HepG2 (cell line): Measurements from ENCODE around the gene NOL4L. TPM values are rescaled to one million over a fixed set of nuclear protein-coding genes. Genes with fewer than 3 reads are reported as not detected.

Experiments
- HOXA9 ChIP-seq: sonication (generic); formaldehyde crosslinking; IDR thresholded peaks from 2 replicates; pipeline ENCODE4 v1.8.1; 2022; ENCODE audit warnings: missing genetic modification reagents, mild to moderate bottlenecking, moderate library complexity, borderline replicate concordance
- KDM2A ChIP-seq: sonication (generic); formaldehyde crosslinking; IDR thresholded peaks from 2 replicates; pipeline ENCODE4 v1.4.0; 2020; ENCODE audit warnings: low read depth, missing genetic modification reagents, borderline replicate concordance
- NFKBIZ ChIP-seq: IDR thresholded peaks from 2 replicates; pipeline ENCODE4 v1.6.1; 2018; ENCODE audit warnings: missing genetic modification reagents, missing compliant biosample characterization
- PAF1 ChIP-seq: IDR thresholded peaks from 2 replicates; pipeline ENCODE4 v1.6.1; 2016; ENCODE audit warnings: missing genetic modification reagents, missing compliant biosample characterization
- PHF21A ChIP-seq: sonication (generic); formaldehyde crosslinking; IDR thresholded peaks from 2 replicates; pipeline ENCODE4 v1.5.0; 2020; ENCODE audit warnings: mild to moderate bottlenecking, missing genetic modification reagents
- RELA ChIP-seq: sonication (generic); formaldehyde crosslinking; IDR thresholded peaks from 2 replicates; pipeline ENCODE4 v1.4.0; 2020; ENCODE audit warnings: missing genetic modification reagents
- SRSF1 ChIP-seq: fragments of 200-400 bp; formaldehyde crosslinking; optimal IDR thresholded peaks from 2 replicates; pipeline ENCODE3; 2017; ENCODE audit warnings: mild to moderate bottlenecking, low read depth, low read length, moderate library complexity
- YEATS2 ChIP-seq: sonication (generic); formaldehyde crosslinking; IDR thresholded peaks from 2 replicates; pipeline ENCODE4 v1.4.0; 2020; ENCODE audit warnings: missing genetic modification reagents, borderline replicate concordance
- ZNF350 ChIP-seq: sonication (generic); formaldehyde crosslinking; IDR thresholded peaks from 2 replicates; pipeline ENCODE4 v1.4.0; 2020; ENCODE audit warnings: mild to moderate bottlenecking, low read depth, missing genetic modification reagents, borderline replicate concordance
- ZNF383 ChIP-seq: sonication (generic); formaldehyde crosslinking; IDR thresholded peaks from 2 replicates; pipeline ENCODE4 v1.4.0; 2020; ENCODE audit warnings: missing genetic modification reagents, mild to moderate bottlenecking, borderline replicate concordance
- ZNF431 ChIP-seq: sonication (generic); formaldehyde crosslinking; IDR thresholded peaks from 2 replicates; pipeline ENCODE4 v1.9.0; 2022; ENCODE audit warnings: missing genetic modification reagents, low read depth, mild to moderate bottlenecking, borderline replicate concordance
- ZNF652 ChIP-seq: IDR thresholded peaks from 2 replicates; pipeline ENCODE4 v1.6.1; 2016; ENCODE audit warnings: low read depth, borderline replicate concordance
- polyA plus RNA-seq, 8 experiments: library from polyadenylated mRNA; depleted of rRNA in 3 of 8; stranded (reverse) in 7 of 8; unstranded in 1 of 8; fragments of >200 nt; fragmentation: Illumina TruSeq in 4 of 8; extraction: Trizol in 4 of 8; gene quantifications; 2 replicates each; pipeline versions ENCODE4 v1.2.1 to v1.2.3, GENCODE V29; 2011 to 2016; ENCODE audit warnings: low read depth in 4 of 8, missing spikeins in 1 of 8, mixed read lengths in 1 of 8; ENCODE audit not compliant: insufficient read depth in 1 of 8
- total RNA-seq, 5 experiments: library from RNA; depleted of rRNA; stranded (reverse); fragments of >200 nt; fragmentation: Illumina TruSeq; extraction: Trizol; gene quantifications; 2 replicates each; pipeline ENCODE4 v1.2.3, GENCODE V29; 2016; ENCODE audit warnings: low read depth in 1 of 5
- TF ChIP-seq, protein P1 (sequence below): IDR thresholded peaks from 2 replicates; pipeline ENCODE4 v1.6.1; 2016; ENCODE audit warnings: low read depth, missing genetic modification reagents, missing compliant biosample characterization
- TF ChIP-seq, protein P2 (sequence below): sonication (generic); formaldehyde crosslinking; conservative IDR thresholded peaks from 2 replicates; pipeline ENCODE4 v1.5.0; 2020; ENCODE audit warnings: missing genetic modification reagents
- TF ChIP-seq, protein P3 (sequence below): IDR thresholded peaks from 2 replicates; pipeline ENCODE4 v1.6.1; 2012; ENCODE audit warnings: inconsistent platforms
- TF ChIP-seq, protein P4 (sequence below): sonication (generic); formaldehyde crosslinking; IDR thresholded peaks from 2 replicates; pipeline ENCODE4 v1.4.0; 2020; ENCODE audit warnings: missing genetic modification reagents, low read depth, mild to moderate bottlenecking, borderline replicate concordance
- TF ChIP-seq, protein P5 (sequence below): sonication (generic); formaldehyde crosslinking; IDR thresholded peaks from 2 replicates; pipeline ENCODE4 v1.5.1; 2020; ENCODE audit warnings: mild to moderate bottlenecking, missing genetic modification reagents, moderate library complexity

NOL4L gene
- total and polyA plus RNA-seq, 2 of the 13 experiments (the other 11 are each of a cell fraction or from before 2014, with no cell fraction given), result 16.6 to 35.4 TPM

DNA sequence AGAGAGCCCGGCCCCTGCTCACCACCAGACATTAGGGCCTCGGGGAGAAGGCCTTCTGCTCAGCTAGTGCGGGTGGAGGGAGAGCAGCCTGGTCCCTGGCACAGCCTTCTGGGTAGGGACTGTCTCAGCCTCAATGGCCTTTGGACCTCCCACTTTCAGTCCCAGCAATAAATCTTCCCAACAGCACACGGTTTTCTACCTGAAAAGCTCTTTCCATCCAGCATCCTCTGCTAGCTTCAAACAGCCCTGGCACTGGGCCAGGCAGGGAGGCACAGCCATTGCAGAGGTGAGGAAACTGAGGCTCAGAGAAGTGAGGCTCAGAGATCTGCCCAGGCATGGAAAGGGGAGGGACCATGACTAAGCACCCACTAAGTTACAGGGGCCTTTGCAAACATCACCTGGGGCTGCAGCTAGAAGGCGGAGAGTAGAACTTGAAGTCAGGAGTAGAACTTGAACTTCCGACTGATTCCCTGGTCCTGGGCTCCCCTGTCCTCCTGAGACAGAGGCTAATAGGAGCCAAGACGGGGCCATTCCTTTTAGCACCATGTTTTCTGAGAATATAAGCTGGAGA, 43.9 kb upstream of the NOL4L start (continued):
- TF ChIP-seq, protein P1, sequence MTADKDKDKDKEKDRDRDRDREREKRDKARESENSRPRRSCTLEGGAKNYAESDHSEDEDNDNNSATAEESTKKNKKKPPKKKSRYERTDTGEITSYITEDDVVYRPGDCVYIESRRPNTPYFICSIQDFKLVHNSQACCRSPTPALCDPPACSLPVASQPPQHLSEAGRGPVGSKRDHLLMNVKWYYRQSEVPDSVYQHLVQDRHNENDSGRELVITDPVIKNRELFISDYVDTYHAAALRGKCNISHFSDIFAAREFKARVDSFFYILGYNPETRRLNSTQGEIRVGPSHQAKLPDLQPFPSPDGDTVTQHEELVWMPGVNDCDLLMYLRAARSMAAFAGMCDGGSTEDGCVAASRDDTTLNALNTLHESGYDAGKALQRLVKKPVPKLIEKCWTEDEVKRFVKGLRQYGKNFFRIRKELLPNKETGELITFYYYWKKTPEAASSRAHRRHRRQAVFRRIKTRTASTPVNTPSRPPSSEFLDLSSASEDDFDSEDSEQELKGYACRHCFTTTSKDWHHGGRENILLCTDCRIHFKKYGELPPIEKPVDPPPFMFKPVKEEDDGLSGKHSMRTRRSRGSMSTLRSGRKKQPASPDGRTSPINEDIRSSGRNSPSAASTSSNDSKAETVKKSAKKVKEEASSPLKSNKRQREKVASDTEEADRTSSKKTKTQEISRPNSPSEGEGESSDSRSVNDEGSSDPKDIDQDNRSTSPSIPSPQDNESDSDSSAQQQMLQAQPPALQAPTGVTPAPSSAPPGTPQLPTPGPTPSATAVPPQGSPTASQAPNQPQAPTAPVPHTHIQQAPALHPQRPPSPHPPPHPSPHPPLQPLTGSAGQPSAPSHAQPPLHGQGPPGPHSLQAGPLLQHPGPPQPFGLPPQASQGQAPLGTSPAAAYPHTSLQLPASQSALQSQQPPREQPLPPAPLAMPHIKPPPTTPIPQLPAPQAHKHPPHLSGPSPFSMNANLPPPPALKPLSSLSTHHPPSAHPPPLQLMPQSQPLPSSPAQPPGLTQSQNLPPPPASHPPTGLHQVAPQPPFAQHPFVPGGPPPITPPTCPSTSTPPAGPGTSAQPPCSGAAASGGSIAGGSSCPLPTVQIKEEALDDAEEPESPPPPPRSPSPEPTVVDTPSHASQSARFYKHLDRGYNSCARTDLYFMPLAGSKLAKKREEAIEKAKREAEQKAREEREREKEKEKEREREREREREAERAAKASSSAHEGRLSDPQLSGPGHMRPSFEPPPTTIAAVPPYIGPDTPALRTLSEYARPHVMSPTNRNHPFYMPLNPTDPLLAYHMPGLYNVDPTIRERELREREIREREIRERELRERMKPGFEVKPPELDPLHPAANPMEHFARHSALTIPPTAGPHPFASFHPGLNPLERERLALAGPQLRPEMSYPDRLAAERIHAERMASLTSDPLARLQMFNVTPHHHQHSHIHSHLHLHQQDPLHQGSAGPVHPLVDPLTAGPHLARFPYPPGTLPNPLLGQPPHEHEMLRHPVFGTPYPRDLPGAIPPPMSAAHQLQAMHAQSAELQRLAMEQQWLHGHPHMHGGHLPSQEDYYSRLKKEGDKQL (CRISPR knock-in tag), result no peak
- TF ChIP-seq SRSF1 (peak; percentile 34), NFKBIZ (no peak), ZNF350 (0 out of 2 replicates have a peak, but pooled peaks have one; percentile 26), ZNF652 (no peak), ZNF383 (CRISPR knock-in tag) (0 out of 2 replicates have a peak, but pooled peaks have one; percentile 43), KDM2A (peak; percentile 31; the same call in 1 of the 2 replicates), RELA (no peak), PHF21A (CRISPR knock-in tag) (no peak), HOXA9 (CRISPR knock-in tag) (peak; percentile 94; the same call in 1 of the 2 replicates), ZNF431 (CRISPR knock-in tag) (no peak), PAF1 (CRISPR knock-in tag) (no peak), YEATS2 (CRISPR knock-in tag) (0 out of 2 replicates have a peak, but pooled peaks have one; percentile 23)
- TF ChIP-seq, protein P2, sequence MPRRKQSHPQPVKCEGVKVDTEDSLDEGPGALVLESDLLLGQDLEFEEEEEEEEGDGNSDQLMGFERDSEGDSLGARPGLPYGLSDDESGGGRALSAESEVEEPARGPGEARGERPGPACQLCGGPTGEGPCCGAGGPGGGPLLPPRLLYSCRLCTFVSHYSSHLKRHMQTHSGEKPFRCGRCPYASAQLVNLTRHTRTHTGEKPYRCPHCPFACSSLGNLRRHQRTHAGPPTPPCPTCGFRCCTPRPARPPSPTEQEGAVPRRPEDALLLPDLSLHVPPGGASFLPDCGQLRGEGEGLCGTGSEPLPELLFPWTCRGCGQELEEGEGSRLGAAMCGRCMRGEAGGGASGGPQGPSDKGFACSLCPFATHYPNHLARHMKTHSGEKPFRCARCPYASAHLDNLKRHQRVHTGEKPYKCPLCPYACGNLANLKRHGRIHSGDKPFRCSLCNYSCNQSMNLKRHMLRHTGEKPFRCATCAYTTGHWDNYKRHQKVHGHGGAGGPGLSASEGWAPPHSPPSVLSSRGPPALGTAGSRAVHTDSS (CRISPR knock-in tag), result no peak
- TF ChIP-seq, protein P3, sequence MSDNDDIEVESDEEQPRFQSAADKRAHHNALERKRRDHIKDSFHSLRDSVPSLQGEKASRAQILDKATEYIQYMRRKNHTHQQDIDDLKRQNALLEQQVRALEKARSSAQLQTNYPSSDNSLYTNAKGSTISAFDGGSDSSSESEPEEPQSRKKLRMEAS, result peak; percentile 49; the same call in 1 of the 2 replicates
- TF ChIP-seq, protein P4, sequence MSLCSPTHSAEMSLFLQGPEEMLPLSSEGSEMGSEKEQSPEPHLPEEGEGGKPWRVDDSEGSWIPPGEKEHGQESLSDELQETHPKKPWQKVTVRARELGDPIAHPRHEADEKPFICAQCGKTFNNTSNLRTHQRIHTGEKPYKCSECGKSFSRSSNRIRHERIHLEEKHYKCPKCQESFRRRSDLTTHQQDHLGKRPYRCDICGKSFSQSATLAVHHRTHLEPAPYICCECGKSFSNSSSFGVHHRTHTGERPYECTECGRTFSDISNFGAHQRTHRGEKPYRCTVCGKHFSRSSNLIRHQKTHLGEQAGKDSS, result peak; percentile 20; the same call in 1 of the 2 replicates
- TF ChIP-seq, protein P5, sequence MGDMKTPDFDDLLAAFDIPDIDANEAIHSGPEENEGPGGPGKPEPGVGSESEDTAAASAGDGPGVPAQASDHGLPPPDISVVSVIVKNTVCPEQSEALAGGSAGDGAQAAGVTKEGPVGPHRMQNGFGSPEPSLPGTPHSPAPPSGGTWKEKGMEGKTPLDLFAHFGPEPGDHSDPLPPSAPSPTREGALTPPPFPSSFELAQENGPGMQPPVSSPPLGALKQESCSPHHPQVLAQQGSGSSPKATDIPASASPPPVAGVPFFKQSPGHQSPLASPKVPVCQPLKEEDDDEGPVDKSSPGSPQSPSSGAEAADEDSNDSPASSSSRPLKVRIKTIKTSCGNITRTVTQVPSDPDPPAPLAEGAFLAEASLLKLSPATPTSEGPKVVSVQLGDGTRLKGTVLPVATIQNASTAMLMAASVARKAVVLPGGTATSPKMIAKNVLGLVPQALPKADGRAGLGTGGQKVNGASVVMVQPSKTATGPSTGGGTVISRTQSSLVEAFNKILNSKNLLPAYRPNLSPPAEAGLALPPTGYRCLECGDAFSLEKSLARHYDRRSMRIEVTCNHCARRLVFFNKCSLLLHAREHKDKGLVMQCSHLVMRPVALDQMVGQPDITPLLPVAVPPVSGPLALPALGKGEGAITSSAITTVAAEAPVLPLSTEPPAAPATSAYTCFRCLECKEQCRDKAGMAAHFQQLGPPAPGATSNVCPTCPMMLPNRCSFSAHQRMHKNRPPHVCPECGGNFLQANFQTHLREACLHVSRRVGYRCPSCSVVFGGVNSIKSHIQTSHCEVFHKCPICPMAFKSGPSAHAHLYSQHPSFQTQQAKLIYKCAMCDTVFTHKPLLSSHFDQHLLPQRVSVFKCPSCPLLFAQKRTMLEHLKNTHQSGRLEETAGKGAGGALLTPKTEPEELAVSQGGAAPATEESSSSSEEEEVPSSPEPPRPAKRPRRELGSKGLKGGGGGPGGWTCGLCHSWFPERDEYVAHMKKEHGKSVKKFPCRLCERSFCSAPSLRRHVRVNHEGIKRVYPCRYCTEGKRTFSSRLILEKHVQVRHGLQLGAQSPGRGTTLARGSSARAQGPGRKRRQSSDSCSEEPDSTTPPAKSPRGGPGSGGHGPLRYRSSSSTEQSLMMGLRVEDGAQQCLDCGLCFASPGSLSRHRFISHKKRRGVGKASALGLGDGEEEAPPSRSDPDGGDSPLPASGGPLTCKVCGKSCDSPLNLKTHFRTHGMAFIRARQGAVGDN, result peak; percentile 76
